Natural killer cell (primary cell): ENCODE results near the gene SRGAP3. TPM values are rescaled to one million over a fixed set of nuclear protein-coding genes. Genes with fewer than 3 reads are reported as not detected.

Experiments used
- ATAC-seq, 3 donors: fragments of 150-1000 bp in 2 of 3; fragments of 200-7000 bp in 1 of 3; cut with Tn5 transposase; 1 replicate in 1 of 3; 2 replicates in 2 of 3; pipeline ENCODE4 v1.10.0; 2021; ENCODE audit warnings: mild to moderate bottlenecking in 2 of 3, moderate library complexity in 2 of 3
- DNase-seq, 2 donors: peaks; one replicate each; pipeline versions ENCODE4 v3.0.0 to v3.0.0-alpha.2; 2013 to 2021; ENCODE audit warnings: mixed read lengths in 1 of 2
- H3K27ac ChIP-seq: one replicate; pipeline ENCODE4 v1.5.1; 2013; ENCODE audit warnings: mild to moderate bottlenecking, low read length
- H3K27me3 ChIP-seq: one replicate; pipeline ENCODE4 v1.6.1; 2013; ENCODE audit warnings: low read length; ENCODE audit not compliant: control insufficient read depth, insufficient read depth
- H3K36me3 ChIP-seq: one replicate; pipeline ENCODE4 v1.6.1; 2013; ENCODE audit warnings: low read length; ENCODE audit not compliant: control insufficient read depth, insufficient read depth
- H3K4me1 ChIP-seq: one replicate; pipeline ENCODE4 v1.6.1; 2013; ENCODE audit warnings: low read length; ENCODE audit not compliant: control insufficient read depth, insufficient read depth
- H3K4me3 ChIP-seq: one replicate; pipeline ENCODE4 v1.5.1; 2013; ENCODE audit warnings: low read length
- H3K9me3 ChIP-seq: one replicate; pipeline ENCODE4 v1.6.1; 2013; ENCODE audit warnings: low read length; ENCODE audit not compliant: control insufficient read depth, insufficient read depth
- H3K27ac Mint-ChIP-seq, 2 donors: one replicate each; pipeline ENCODE4 v1.8.0; 2022; ENCODE audit warnings: mild to moderate bottlenecking in 2 of 2, mixed read lengths in 2 of 2, moderate library complexity in 1 of 2
- H3K27me3 Mint-ChIP-seq, 2 donors: one replicate each; pipeline ENCODE4 v1.8.0; 2022; ENCODE audit warnings: low read depth in 2 of 2, mixed read lengths in 2 of 2
- H3K36me3 Mint-ChIP-seq: one replicate; pipeline ENCODE4 v1.8.0; 2022; ENCODE audit warnings: mixed read lengths
- H3K4me1 Mint-ChIP-seq, 2 donors: one replicate each; pipeline ENCODE4 v1.8.0; 2022; ENCODE audit warnings: mixed read lengths in 2 of 2
- H3K4me3 Mint-ChIP-seq: one replicate; pipeline ENCODE4 v1.8.0; 2022; ENCODE audit warnings: mild to moderate bottlenecking, moderate library complexity, mixed read lengths
- H3K9me3 Mint-ChIP-seq, 2 donors: one replicate each; pipeline ENCODE4 v1.8.0; 2022; ENCODE audit warnings: mixed read lengths in 2 of 2
- CTCF ChIP-seq: fragments of 200-600 bp; IDR thresholded peaks from one replicate; pipeline ENCODE4 v1.8.0; 2022; ENCODE audit warnings: antibody characterized with exemption
- WGBS: methylation state at CpG from one replicate; pipeline ENCODE4 v1.1.7; 2013; ENCODE audit warnings: missing lambda C conversion rate; ENCODE audit not compliant: insufficient coverage; 5-methylcytosine and 5-hydroxymethylcytosine counted together
- intact Hi-C: fragments of 100-400 bp; cut with micrococcal nuclease; formaldehyde crosslinking; loops from one replicate; pipeline ENCODE4 v1.14.2; 2022
- total RNA-seq, 4 donors: library from RNA; stranded (reverse); fragments of 120-200 nt in 1 of 4; gene quantifications; one replicate each; pipeline versions ENCODE4 v1.2.3 to v1.2.4, GENCODE V29; 2013 to 2022

The SRGAP3 gene
- total RNA-seq, 3 donors from 2014 or later (not counting 1 experiment from before 2014, with no cell fraction given) = 2.5 to 14.9 (median 3.0) TPM

GRCh38 chr3:9201266-9201665, 48.2 kb downstream of the SRGAP3 start:
- WGBS = 94% methylated on average over 5 of the region's 5 CpGs
- no peak overlapping the region for H3K4me3 Mint-ChIP-seq
- Histone ChIP-seq H3K4me3 (no peak overlapping the region), H3K36me3 (no peaks in the 10 kb centered on the region), H3K9me3 (no peaks in the 10 kb centered on the region), H3K27ac (no peak overlapping the region), H3K27me3 (no peaks in the 10 kb centered on the region), H3K4me1 (no peaks in the 10 kb centered on the region)
- ATAC-seq (no peak), DNase-seq (no peak)
- no peaks in the 10 kb centered on the region for H3K36me3 Mint-ChIP-seq
- no peaks in the 10 kb centered on the region for H3K27me3 Mint-ChIP-seq
- no peaks in the 10 kb centered on the region for H3K9me3 Mint-ChIP-seq
- intact Hi-C loops = no loop called here
- no peaks in the 10 kb centered on the region for H3K4me1 Mint-ChIP-seq
- H3K27ac Mint-ChIP-seq = no peak overlapping the region
- TF ChIP-seq CTCF = no peak

- ATAC-seq (no peak), DNase-seq (no peak)
- intact Hi-C loops = no loop called here
- peaks cover 3 to 8% of the 10 kb centered on the region in 2 donors for H3K27me3 Mint-ChIP-seq
- H3K4me1 ChIP-seq = no peaks in the 10 kb centered on the region
- H3K4me3 Mint-ChIP-seq = no peak overlapping the region
- no peak overlapping the region for H3K27ac ChIP-seq
- H3K27me3 ChIP-seq = no peaks in the 10 kb centered on the region
- H3K4me3 ChIP-seq = no peak overlapping the region
- H3K9me3 ChIP-seq = no peaks in the 10 kb centered on the region
- no peaks in the 10 kb centered on the region for H3K36me3 ChIP-seq
- TF ChIP-seq CTCF = no peak
- WGBS = 91% methylated on average over 3 of the region's 3 CpGs
- no peak overlapping the region for H3K27ac Mint-ChIP-seq
- no peaks in the 10 kb centered on the region for H3K4me1 Mint-ChIP-seq
- no peaks in the 10 kb centered on the region for H3K36me3 Mint-ChIP-seq
- no peaks in the 10 kb centered on the region for H3K9me3 Mint-ChIP-seq
Measured at GRCh38 chr3:9199775-9200174, 49.7 kb downstream of the SRGAP3 start.

GRCh38 chr3:9198899-9199335, 50.5 kb downstream of the SRGAP3 start:
- no peaks in the 10 kb centered on the region for H3K36me3 ChIP-seq
- ATAC-seq = no peak
- 95% methylated on average over 10 of the region's 10 CpGs for WGBS

More at GRCh38 chr3:9198899-9199335, 50.5 kb downstream of the SRGAP3 start:
- no peaks in the 10 kb centered on the region for H3K9me3 Mint-ChIP-seq
- no peak for TF ChIP-seq CTCF
- no peaks in the 10 kb centered on the region for H3K36me3 Mint-ChIP-seq
- no peak overlapping the region for H3K27ac ChIP-seq
- no peak overlapping the region for H3K27ac Mint-ChIP-seq
- no peak overlapping the region for H3K4me3 ChIP-seq
- peaks cover 3 to 8% of the 10 kb centered on the region in 2 donors for H3K27me3 Mint-ChIP-seq
- no peaks in the 10 kb centered on the region for H3K4me1 ChIP-seq
- no peaks in the 10 kb centered on the region for H3K27me3 ChIP-seq
- H3K4me1 Mint-ChIP-seq = no peaks in the 10 kb centered on the region
- H3K4me3 Mint-ChIP-seq = no peak overlapping the region
- H3K9me3 ChIP-seq = no peaks in the 10 kb centered on the region
- DNase-seq = no peak
- intact Hi-C loops = no loop called here
